ENCODE results near the gene ZNF366.

Gene ZNF366

DNA sequence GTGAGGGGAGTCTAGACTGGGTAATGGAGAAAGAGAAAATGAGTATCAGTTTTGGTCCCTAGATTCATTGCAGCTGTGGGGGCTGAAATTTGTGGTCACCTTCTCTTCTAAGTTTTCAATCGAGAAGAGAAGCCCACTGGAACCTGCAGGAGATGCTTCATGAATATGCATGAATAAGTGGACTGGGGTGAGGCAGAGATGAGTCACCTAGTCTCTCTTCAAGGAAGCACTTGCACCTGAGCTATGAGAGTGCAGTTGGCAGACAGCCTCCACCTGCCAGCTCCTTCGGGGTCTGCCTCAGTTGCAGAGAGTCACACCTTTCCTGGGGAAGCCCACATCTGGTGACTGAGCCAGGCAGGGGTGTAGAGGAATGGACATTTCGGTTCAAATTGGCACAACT, 69.1 kb downstream of the ZNF366 start:
- DNase-seq = no peak
- in situ Hi-C loops (cut with HindIII; ENCODE audit: low pct_ligation_motif_present, low sequenced_read_pairs) = no loop called here
- no peak overlapping the region for H3K4me3 ChIP-seq (ENCODE audit: low read depth, low read length)

DNA sequence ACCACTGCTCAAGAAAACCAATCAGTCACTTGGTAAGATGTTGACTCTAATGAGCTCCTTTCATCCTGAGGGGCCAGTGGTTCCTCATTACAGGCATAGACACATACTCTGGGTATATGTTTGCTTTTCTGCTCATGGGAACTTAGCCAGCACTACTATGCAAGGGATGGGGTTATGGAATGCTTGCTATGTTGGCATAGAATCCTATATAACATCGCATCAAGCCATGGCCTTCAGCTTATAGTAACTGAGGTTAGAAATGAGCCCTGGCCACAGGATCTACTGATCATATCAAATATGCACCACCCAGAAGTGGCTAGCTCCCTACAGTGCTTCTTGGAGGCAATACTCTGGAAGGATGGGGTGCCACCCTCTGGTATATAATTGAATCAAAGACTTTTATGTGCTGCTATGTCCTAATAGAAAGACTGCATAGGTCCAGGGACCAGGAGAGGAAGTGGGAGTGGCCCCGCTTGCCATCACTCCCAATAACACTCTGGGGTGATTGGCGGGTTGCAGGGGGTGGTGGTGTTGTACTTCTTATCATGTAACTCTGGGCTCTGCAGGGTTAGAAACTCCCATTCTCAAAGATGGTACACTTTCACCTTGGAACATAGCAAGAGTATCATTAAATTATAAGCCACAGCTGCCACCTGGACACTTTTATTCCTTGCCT, 70.3 kb downstream of the ZNF366 start:
- no peak overlapping the region for H3K4me3 ChIP-seq (ENCODE audit: low read depth, low read length)
- H3K27ac ChIP-seq = no peak overlapping the region
- in situ Hi-C loops (cut with HindIII; ENCODE audit: low pct_ligation_motif_present, low sequenced_read_pairs) = no loop called here
- H3K36me3 ChIP-seq (replicated peaks) = no peaks in the 10 kb centered on the region
- no peak for DNase-seq
- TF ChIP-seq, protein P1, sequence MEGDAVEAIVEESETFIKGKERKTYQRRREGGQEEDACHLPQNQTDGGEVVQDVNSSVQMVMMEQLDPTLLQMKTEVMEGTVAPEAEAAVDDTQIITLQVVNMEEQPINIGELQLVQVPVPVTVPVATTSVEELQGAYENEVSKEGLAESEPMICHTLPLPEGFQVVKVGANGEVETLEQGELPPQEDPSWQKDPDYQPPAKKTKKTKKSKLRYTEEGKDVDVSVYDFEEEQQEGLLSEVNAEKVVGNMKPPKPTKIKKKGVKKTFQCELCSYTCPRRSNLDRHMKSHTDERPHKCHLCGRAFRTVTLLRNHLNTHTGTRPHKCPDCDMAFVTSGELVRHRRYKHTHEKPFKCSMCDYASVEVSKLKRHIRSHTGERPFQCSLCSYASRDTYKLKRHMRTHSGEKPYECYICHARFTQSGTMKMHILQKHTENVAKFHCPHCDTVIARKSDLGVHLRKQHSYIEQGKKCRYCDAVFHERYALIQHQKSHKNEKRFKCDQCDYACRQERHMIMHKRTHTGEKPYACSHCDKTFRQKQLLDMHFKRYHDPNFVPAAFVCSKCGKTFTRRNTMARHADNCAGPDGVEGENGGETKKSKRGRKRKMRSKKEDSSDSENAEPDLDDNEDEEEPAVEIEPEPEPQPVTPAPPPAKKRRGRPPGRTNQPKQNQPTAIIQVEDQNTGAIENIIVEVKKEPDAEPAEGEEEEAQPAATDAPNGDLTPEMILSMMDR (IDR thresholded peaks at IDR 0.05; ENCODE audit: low read depth, low read length, missing control alignments) = no peak
- H3K27me3 ChIP-seq (replicated peaks) = no peaks in the 10 kb centered on the region

More for the DNA sequence above, 69.1 kb downstream of the ZNF366 start:
- no peak overlapping the region for H3K27ac ChIP-seq
- H3K27me3 ChIP-seq (replicated peaks) = no peaks in the 10 kb centered on the region
- TF ChIP-seq, protein P1 (IDR thresholded peaks at IDR 0.05; ENCODE audit: low read depth, low read length, missing control alignments) = no peak
- H3K36me3 ChIP-seq (replicated peaks) = no peaks in the 10 kb centered on the region

DNA sequence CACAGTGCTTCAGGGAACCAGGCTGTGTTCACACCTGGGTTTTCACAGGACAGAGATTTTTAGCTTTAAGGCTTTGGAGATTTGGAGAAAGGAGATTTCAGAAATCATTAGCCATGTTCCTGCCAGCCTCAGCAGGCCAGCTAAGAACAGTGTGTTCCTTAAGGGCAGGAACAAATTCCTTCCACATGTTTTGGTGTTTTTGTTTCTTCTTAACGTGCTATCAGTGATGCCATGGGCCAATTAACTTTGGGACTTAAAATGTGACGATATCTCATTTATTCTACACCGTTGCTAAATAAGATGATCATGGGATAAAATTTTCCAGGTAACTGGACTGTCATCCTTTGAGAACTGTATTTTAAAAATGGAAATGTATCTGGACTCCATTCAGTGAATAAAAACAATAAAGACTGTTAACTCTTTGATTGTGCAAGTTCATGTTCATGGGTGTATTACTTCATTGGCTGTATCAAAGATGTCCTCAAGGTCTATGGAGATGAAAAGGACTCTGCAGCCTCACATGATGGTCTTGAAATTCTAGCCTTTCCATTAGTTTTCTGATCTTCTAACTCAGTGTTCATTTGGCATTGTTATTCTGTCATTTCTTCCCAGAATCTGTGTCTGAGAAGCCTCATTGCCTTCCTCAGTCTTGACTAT, 72.3 kb downstream of the ZNF366 start:
- Histone ChIP-seq H3K4me3 (ENCODE audit: low read depth, low read length) (no peak overlapping the region), H3K27ac (no peak overlapping the region), H3K36me3 (replicated peaks) (no peaks in the 10 kb centered on the region), H3K27me3 (replicated peaks) (no peaks in the 10 kb centered on the region)
- TF ChIP-seq, protein P1 (IDR thresholded peaks at IDR 0.05; ENCODE audit: low read depth, low read length, missing control alignments) = no peak
- no peak for DNase-seq
- in situ Hi-C loops (cut with HindIII; ENCODE audit: low pct_ligation_motif_present, low sequenced_read_pairs) = no loop called here

DNA sequence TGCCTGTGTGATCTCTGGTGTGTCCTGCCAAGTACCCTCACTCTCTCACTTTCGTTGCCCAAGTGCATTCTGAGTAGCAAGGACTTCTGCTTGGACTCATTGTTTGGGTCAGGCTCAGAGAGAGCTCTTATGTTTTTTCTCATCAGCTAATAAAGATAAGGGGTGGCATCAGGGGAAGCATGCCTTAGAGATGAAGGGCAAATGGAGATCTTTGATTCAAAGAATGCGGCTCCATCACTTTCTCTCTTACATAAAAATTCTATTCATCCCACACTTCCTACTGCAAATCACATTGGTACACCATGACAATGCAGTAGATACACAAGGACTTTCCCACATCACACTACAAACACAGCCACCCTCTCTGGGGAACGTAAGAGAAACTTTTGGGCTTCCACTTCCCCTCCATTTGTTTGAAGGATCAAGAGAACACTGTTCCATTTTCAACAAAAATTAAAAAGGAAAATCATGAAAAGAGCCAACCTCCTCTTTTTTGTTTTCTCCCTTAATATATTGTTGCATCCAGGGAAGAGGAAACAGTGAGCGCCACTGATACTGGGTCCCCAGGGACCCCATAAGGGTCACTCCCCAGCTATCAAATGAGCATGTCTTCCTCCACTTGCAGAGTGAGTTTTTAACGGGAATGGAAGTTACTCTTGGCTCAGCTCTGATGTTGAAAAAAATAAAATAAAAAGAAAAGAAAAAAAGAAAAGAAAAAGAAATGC, 73.0 kb downstream of the ZNF366 start:
- no peaks in the 10 kb centered on the region for H3K36me3 ChIP-seq (replicated peaks)
- no peak for DNase-seq
- H3K4me3 ChIP-seq (ENCODE audit: low read depth, low read length) = no peak overlapping the region
- H3K27me3 ChIP-seq (replicated peaks) = no peaks in the 10 kb centered on the region
- TF ChIP-seq, protein P1 (IDR thresholded peaks at IDR 0.05; ENCODE audit: low read depth, low read length, missing control alignments) = no peak
- H3K27ac ChIP-seq = no peak overlapping the region
- in situ Hi-C loops (cut with HindIII; ENCODE audit: low pct_ligation_motif_present, low sequenced_read_pairs) = no loop called here

DNA sequence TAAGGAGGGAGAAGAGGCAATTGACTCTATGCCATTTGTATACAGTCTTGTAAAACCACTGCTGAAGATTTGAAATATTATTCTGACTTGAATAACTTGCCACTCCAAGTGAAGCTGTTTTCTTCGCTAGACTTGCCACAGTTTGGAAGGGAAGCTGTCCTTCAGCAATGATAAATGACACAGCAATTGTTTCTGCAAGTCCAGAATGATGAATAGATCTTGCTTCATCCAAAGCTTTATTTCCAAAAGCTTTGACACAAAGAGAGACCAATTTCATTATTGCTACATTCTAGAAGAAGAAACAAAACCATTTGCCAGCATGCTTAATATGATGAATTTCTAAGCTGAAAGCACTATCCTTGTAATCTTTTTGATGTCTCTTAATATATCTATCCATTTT, 73.7 kb downstream of the ZNF366 start:
- in situ Hi-C loops (cut with HindIII; ENCODE audit: low pct_ligation_motif_present, low sequenced_read_pairs) = no loop called here
- Histone ChIP-seq H3K36me3 (replicated peaks) (no peaks in the 10 kb centered on the region), H3K27ac (no peak overlapping the region), H3K27me3 (replicated peaks) (no peaks in the 10 kb centered on the region), H3K4me3 (ENCODE audit: low read depth, low read length) (no peak overlapping the region)
- no peak for DNase-seq
- TF ChIP-seq, protein P1 (IDR thresholded peaks at IDR 0.05; ENCODE audit: low read depth, low read length, missing control alignments) = no peak
